GM21390 (cell line): ENCODE measurements around the gene ANKRD12.

Source experiments
- ATAC-seq: cut with Tn5 transposase; IDR thresholded peaks from one replicate; pipeline ENCODE4 v1.9.1; 2021; ENCODE audit not compliant: unreplicated experiment

Gene ANKRD12

DNA sequence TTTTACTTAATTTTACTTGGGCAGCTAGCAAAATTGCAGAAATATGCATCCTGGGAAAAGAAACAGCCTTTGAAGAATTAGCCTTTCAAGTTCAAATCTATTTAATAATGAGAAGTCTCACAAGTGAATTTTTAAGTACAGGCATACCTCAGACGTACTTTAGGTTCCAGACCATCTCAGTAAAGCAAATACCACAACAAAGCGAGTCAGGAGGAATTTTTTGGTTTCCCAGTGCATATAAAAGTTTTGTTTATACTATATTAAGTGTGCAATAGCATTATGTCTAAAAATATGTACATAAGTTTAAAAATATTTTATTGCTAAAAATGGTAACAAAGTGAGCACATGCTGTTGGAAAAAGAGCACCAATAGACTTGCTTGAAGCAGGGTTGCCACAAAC lies 147.2 kb downstream of the ANKRD12 start:
- no peak for ATAC-seq

DNA sequence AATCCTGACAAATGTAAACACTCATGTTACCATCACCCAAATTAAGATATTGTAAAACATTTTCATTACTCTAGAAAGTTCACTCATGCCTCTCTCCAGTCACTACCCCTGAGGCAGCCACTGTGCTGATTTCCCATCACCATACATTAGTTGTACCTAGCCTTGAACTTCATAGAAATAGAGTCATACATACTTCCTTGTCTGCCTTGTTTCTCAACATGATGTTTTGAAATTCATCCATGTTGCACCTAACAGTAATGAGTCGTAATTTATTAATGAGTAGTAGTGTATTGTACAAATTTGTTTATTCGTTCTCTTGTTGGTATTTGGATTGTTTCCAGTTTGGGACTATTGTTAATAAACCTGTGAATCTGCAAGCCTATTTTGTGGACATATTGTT lies 149.0 kb downstream of the ANKRD12 start:
- ATAC-seq = no peak

DNA sequence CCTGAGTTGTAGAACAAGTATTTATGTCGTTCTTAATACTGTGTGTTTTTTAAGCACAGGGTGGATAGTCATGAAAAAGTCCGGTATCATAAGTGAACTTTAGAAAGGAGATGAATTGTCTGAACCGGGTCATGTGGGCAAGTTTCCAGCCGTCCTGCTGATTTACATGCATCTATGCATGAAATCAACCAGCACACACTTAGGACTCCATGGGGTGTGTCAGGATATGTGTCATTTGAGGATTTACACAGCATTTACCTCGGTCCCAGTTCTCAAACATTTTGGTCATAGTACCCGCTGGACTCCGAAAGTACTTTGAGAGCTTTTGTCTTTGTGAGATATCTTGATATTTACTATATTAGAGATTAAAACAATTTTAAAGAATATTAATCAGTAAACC lies 150.5 kb downstream of the ANKRD12 start:
- no peak for ATAC-seq

DNA sequence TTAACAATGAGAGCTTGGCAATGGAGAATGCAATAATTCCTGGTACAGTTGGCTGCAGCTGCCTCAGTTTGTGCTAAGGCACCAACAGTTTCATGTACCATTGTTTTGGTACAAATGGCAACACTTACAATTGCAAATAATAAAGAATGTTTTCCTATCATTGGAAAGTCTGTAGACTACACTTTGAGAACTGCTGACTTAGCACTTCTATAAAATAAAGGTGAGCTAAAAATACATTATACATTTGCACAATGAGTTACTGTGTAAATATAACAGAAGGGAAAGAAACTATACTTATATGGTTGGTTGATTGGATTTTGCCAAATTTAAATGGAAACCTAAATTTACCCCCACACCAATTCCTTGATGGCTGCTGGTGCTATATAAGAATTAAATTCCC lies 153.1 kb downstream of the ANKRD12 start:
- no peak for ATAC-seq

DNA sequence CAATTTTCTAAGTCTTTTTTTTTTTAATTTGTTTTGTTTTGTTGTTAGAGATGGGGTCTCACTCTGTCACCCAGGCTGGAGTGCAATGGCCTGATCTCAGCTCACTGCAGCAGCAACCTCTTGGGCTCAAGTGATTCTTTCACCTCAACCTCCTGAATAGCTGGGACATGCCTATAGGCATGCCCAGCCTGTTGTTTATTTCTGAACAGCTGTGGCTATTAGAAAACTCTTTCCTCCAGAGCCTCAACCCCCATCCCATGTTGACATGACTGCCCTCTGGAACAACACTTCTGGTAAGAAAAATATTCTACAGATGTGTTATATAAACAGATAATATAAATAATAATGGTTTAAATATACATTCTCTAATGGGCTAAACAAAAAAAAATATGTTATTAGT lies 153.6 kb downstream of the ANKRD12 start:
- ATAC-seq = no peak

DNA sequence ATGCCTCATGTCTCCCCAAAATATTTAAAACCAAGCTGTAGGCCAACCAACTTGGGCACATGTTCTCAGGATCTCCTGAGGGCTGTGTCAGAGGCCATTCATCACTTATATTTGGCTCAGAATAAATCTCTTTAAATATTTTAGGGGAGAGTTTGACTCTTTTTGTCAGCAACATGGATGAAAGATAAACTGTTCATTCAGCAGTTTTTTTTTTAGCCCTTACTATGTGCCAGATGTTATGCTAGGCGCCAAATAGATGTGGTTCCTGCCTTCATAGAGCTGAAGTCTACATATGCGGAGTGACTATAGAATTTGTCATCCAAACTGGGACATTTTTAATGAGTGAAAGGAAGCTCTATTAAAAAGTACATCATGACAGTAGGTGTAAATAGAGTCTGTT lies 155.5 kb downstream of the ANKRD12 start:
- ATAC-seq = no peak

DNA sequence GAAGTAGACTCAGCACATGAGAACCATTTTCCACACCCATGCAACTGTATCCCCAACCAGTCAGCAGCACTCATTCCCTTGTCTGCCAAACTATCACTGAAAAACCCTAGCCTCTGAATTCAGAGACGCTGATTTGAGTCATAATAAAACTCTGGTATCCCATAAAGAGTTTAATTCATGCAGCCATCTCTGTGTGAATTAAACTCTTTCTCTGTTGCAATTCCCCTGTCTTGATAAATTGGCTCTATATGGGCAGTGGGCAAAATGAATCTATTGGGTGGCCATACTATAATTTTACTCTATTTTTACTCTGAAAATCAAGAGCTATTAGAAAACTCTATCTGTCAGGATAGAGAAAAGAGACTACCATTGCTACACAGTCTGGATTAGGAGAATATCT lies 157.4 kb downstream of the ANKRD12 start:
- no peak for ATAC-seq

DNA sequence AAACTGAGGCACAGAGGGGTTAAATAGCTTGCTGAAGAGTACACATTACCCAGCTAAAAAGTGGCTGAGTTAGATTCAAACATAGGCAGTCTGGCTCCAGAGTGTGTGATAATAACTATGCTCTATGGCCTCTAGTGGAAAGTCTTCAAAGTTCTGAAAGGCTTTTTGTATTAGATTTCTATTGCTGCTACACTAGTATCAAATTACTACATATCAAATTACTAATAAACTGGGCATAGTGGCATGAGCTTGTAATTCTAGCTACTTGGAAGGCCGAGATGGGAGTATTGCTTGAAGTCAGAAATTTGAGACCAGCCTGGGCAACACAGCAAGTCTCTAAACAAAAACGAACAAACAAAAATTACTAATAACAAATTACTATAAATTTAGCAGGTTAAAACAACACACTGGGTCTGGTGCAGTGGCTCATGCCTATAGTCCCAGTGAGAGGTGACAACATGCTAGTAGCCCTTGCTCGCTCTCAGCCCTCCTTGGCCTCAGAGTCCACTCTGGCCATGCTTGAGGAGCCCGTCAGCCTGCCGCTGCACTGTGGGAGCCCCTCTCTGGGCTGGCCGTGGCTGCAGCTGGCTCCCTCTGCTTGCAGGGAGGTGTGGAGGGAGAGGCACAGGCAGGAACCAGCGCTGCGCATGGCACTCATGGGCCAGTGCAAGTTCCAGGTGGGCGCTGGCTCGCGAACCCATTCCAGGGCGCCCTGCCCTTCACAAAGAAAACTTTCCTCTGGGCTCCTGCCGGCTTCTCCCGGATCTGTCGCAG lies 159.8 kb downstream of the ANKRD12 start:
- ATAC-seq = no peak

DNA sequence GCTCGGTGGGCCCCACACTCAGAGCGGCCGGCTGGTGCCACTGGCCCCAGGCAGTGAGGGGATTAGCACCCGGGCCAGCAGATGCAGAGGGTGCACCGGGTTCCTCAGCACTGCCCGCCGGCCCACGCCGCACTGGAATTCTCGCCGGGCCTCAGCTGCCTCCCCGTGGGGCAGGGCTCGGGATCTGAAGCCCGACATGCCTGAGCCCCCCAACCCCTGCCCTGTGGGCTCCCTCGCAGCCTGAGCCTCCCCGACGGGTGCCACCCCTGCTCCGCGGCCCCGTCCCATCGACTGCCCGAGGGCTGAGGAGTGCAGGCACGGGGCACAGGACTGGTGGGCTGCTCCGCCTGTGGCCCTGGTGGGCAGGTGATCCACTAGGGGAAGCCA lies 160.4 kb downstream of the ANKRD12 start:
- no peak for ATAC-seq

DNA sequence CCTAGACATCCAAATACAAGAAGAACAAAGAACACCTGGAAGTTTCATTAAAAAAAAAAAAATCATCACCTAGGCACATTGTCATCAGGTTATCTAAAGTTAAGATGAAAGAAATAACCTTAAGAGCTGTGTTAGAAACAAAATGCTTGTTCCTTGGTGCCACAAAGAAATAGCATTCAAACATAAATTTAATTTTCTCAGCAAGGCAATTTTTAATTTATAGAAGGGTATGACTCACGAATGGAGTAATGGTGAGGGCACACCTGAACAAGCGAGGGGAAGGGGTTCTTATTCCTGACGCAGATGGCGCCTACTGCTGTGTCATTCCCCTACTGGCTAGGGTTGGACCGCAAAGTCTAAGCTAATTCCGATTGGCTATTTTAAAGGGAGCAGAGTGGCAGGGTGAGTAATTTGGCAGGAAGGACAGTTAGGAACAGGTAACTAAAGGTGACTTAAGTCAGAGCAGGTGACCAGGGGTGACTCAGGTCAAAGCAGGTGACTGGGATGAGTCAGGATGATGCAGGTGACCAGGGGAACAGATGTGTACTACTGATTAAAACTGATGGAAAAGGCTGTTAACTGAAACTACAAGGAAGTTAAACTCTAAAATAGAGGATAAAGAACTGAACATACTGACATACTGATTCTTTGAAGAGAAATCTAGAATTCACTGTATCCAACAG lies 167.9 kb downstream of the ANKRD12 start:
- no peak for ATAC-seq

DNA sequence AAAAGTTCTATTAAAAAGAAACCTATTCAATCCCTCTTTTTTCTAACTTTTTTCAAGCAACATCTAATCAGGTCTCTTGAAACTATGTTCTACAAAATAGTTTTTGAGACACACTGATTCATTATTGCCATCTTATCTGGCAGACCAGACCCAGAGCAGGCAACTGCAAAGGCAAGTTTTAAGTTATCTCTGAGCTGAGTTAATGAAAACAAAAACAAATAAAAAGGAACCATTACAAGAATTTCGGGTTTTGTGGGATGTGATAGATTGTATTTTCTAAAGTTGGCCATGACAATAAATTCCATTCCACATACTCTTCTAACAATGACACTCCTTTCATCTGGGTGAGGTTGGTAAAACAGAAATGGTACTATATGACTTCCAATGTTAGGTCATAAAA lies 182.8 kb downstream of the ANKRD12 start:
- no peak for ATAC-seq

DNA sequence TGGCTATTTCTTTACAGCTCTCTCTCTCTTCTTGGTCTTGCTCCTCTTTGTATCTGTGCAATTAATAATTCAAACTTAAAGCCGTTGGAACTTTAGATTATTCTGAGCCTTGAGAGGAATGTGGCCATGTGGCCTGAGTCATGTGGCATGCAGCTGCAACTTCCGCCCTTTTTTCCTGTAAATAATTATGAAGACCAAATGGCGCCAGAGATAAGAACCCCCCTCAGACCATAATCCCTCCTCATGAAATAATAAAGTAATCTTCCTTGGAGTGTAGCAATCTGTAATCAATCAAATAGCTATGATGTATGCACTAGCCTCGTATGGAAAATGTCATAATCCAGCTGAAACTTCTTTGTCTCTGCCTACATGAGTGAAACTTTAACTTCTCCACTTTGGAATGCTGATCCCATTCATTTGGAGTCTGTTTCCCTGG lies 184.5 kb downstream of the ANKRD12 start:
- no peak for ATAC-seq

DNA sequence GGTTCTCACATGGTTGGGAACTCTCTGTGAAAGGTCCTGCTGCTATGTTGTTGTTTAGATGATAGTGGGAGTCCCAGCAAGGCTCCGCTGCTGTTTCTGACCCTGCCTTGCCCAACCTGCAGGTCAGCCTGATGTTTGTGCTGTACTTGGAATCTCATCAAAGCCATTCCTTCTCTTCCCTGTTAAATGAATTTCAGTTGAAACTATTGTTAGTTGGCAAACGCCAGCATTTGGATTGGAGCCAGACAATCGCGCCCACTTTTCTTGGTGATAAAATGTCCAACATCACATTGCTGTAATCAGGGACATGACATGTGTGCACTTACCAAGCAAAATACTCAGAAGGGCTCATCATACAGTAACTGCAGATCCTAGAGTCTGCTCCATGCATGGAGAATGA lies 185.2 kb downstream of the ANKRD12 start:
- ATAC-seq = no peak

DNA sequence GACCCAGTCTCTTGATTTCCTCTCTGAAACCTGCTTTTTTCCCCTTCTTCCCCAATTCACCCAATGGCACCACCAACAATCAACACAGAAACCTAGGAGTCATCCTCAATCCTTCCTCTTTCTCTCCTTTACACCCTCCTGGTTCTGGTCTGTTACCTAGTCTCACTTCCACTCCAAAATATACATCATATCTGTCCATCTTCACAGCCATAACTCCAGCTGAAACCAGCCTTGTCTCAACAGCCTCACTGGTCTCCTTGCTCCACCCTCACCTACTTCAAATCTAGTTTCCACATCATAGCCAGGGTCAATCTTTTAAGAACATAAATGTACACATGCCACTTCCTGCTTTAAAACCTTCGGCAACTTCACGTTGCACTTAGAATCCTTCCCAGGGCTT lies 186.2 kb downstream of the ANKRD12 start:
- no peak for ATAC-seq

DNA sequence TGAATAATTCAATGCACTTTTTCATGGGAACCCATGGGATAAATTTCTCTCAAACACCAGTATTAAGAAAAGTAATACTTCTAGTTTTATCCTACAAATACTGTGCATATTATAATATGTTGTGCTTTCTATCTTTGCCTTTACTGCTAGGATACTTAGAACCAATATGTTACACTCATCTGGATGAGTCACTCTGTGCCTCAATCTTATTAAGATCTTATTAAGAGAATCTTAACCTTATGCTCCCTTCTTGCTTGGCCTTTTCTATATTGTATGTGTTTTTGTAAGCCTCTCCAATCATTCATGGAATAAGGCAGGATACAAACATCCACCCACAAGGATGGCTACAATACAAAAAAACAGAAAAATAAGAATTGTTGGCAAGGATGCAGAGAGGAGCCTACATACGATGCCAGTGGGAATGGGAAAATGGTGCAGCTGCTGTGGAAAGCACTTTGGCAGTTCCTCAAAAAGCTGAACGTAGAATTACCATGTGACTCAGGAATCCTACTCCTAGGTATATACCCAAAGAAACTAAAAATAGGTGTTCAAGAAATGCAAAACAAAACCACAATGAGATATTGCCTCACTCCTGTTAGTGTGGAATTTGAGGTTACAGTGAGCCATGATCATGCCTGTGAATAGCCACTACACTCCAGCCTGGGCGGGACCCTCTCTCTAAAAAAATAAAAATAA lies 187.3 kb downstream of the ANKRD12 start:
- no peak for ATAC-seq

DNA sequence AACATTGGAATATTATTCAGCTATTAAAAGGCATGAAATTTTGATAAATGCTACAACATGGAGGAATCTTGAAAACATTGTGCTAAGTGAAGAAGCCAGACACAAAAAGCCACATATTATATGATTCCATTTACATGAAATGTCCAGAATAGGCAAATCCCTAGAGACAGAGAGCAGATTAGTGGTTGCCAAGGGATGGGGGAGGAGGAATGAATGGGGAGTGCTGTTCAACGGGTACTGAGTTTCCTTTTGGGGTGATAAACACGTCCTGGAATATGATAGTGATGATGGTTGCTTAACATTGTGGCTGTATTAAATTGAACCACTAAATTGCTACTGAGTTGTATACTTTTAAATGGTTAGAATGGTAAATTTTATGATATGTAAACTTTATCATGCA lies 189.1 kb downstream of the ANKRD12 start:
- no peak for ATAC-seq

DNA sequence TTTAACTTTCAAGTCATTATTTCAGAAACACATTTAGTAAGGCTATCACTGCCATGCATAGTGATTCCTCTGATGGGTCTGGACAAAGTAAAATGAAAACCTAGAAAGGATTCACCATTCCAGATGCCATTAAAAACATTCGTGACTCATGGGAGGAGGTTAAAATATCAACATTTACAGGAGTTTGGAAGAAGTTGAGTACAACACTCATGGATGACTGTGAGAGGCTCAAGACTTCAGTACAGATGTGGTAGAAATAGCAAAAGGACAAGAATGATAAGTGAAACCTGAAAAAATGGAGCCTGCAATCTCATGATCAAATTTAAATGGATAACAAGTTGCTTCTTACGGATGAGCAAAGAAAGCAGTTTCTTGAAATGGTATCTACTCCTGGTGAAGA lies 192.2 kb downstream of the ANKRD12 start:
- ATAC-seq = no peak

DNA sequence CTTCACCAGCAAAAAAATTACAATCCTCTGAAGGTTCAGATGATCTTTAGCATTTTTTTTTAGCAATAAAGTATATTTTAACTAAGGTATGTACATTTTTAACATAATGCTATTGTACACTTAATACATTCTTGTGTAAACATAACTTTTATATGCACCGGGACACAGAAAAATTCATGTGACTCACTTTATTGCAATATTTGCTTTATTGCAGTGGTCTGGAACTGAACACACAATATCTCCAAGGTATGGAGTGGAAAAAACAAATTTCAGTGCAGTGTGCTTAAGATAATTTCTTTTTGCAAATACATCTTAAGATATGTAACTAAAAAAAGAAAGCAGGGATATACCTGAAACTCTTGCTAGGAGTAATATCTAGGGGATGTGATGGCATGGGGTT lies 192.9 kb downstream of the ANKRD12 start:
- ATAC-seq = no peak

DNA sequence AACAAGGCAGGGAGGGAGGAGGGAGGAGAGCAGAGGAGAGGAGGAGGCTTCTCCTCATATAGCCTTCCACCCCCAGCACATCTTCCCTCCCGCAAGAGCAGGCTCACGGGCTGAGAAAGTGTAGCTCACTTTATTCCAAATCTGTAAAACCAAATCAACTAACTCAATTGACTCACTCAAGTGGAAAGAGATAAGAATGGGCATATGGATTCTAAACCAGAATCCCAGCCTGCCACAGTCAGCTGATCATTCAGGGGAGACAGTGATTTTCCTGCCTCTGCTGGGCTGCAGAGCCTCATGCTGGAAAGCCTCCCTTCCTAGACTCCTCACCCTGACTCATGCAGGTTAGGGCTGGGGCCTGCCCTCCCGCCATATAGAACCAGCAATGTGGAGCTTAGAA lies 193.8 kb downstream of the ANKRD12 start:
- no peak for ATAC-seq

DNA sequence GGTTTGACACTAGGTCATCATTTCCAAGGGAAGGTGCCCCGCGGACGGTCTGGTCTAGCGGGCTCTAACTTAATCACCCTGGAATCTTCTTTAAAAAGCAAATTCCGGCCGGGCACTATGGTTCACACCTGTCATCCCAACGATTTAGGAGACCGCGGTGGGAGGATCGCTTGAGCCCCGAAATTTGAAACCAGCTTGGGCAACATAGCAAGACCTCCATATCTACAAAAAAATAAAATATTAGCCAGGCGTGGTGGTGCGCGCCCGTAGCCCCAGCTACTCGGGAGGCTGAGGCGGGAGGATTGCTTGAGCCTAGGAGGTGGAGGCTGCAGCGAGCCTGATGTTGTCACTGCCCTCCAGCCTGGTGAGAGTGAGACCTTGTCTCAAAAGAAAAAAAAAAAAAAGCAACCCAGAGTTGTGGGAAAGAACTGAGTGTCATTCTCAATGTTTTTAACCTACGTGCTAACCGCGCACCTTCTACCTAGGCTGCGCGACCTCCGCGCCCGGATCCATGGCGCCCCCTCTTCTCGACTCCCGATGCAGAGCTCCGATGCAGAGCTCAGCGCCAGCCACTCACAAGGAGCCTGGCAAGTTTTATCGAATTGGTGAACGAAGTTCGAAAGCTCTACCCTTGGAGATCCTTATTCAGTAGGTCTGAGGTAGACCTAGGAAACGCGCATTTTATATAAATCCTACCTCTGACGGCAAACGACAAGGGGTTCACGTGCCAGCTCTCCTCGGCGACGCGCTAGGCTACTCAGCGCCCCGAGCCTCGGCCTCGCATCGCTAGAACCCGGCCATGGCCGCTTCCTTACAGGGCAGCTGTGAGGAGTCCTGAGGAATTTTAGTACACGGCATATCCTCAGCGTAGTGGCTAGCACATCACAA lies 197.1 kb downstream of the ANKRD12 start:
- ATAC-seq = peak; percentile 39

DNA sequence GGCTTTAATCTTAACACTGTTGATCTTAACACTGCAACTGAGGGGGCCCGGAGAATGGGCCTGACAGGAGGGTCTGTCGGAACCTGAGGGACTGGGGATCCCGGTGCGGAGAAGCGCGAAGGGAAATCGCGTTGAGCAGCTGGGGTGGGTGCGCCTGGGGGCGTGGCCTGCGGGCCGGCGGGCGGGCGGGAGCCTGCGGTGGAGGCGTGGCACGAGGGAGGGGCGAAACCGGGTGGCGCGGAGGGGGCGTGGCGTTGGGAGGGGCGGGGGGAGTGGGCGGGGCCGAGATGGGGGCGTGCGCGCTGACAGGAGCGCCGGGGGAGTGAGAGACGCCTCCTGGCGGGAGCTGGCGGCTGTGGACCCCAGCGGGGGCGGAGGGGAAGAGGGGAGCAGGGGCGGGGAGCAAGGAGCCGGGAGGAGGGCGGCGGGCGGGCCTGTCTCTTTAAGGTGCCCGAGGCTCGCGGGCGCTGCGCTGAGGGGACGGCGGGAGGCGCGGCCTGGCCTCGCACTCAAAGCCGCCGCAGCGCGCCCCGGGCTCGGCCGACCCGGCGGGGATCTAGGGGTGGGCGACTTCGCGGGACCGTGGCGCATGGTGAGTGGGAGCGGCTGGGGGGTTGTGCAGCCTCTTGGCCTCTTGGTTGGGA lies 197.9 kb downstream of the ANKRD12 start, which contains the start of gene TWSG1:
Gene TWSG1 (plus strand): TSS at position 445 of the 644 bp plus-strand sequence. CDS start 2,457 bp downstream, outside the sequence.
- ATAC-seq = peak; percentile 79
